Measurements from ENCODE around the gene RAB8B.

DNA sequence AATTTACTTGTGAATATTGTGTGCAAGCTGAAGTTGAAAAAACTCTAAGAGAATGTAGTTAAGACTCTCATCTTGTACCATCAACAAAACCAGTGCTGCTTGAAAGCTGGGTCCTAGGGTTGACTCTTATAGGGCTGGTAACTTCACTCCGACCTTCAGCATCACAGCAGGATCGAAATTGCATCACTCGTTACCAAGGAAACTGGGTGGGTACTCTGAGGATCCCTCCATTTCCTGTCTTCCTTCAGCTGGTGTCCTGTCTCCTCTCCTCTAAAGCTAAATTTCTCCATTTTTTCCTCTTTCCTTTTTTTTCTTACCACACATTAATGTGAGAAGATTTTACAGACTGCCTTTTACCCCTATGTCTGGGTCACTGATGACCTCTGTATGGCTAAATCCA lies 85.0 kb downstream of the RAB8B start:
- TF ChIP-seq, protein P1, sequence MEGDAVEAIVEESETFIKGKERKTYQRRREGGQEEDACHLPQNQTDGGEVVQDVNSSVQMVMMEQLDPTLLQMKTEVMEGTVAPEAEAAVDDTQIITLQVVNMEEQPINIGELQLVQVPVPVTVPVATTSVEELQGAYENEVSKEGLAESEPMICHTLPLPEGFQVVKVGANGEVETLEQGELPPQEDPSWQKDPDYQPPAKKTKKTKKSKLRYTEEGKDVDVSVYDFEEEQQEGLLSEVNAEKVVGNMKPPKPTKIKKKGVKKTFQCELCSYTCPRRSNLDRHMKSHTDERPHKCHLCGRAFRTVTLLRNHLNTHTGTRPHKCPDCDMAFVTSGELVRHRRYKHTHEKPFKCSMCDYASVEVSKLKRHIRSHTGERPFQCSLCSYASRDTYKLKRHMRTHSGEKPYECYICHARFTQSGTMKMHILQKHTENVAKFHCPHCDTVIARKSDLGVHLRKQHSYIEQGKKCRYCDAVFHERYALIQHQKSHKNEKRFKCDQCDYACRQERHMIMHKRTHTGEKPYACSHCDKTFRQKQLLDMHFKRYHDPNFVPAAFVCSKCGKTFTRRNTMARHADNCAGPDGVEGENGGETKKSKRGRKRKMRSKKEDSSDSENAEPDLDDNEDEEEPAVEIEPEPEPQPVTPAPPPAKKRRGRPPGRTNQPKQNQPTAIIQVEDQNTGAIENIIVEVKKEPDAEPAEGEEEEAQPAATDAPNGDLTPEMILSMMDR (conservative IDR thresholded peaks at IDR 0.05) = no peak
- TF ChIP-seq EZH2 (IDR thresholded peaks at IDR 0.05; ENCODE audit: low read depth) = no peak
